SH-SY5Y (cell line): Measurements from ENCODE around the gene PRDM5.

Source experiments
- GATA2 ChIP-seq: IDR thresholded peaks from 2 replicates; pipeline ENCODE4 v1.6.1; 2011; ENCODE audit warnings: mild to moderate bottlenecking, low read depth, low read length
- GATA3 ChIP-seq: IDR thresholded peaks from 2 replicates; pipeline ENCODE4 v1.6.1; 2011; ENCODE audit warnings: low read depth, mild to moderate bottlenecking, low read length, moderate library complexity

GRCh38 chr4:120801137-120801758 lies 121.3 kb downstream of the PRDM5 start:
- TF ChIP-seq GATA2 (peak; percentile 48; the same call in 1 of the 2 replicates), GATA3 (no peak)
